K562 (cell line): ENCODE data around the gene ARV1. TPM values are rescaled to one million over a fixed set of nuclear protein-coding genes. Genes with fewer than 3 reads are reported as not detected.

Experiments used
- CEBPB ChIP-seq: fragments of 450-650 bp; IDR thresholded peaks from 2 replicates; pipeline ENCODE4 v1.6.1; 2016; ENCODE audit warnings: missing genetic modification characterization, missing compliant biosample characterization
- CHD2 ChIP-seq: IDR thresholded peaks from 2 replicates; pipeline ENCODE4 v1.6.1; 2011; ENCODE audit warnings: low read depth, low read length
- CREB1 ChIP-seq, 2 experiments: sonication (generic) in 1 of 2; formaldehyde crosslinking in 1 of 2; IDR thresholded peaks; 2 replicates each; pipeline versions ENCODE4 v1.6.1 to v1.8.0; 2012 to 2022; ENCODE audit warnings: inconsistent platforms in 1 of 2, mild to moderate bottlenecking in 1 of 2, missing genetic modification reagents in 1 of 2, moderate library complexity in 1 of 2
- HCFC1 ChIP-seq: IDR thresholded peaks from 2 replicates; pipeline ENCODE4 v1.6.1; 2012; ENCODE audit warnings: low read depth, low read length, improper control_type of control experiment
- KDM2B ChIP-seq: fragments of 250-450 bp; sonication (Bioruptor Pico); IDR thresholded peaks from 2 replicates; pipeline ENCODE4 v1.8.0; 2021; ENCODE audit warnings: mild to moderate bottlenecking, moderate library complexity
- MBD2 ChIP-seq: sonication (generic); IDR thresholded peaks from 2 replicates; pipeline ENCODE4 v1.6.1; 2016; ENCODE audit warnings: low read depth, borderline replicate concordance
- NFATC3 ChIP-seq: fragments of 450-650 bp; IDR thresholded peaks from 2 replicates; pipeline ENCODE4 v1.6.1; 2017; ENCODE audit warnings: mild to moderate bottlenecking
- NFIC ChIP-seq: fragments of 450-650 bp; IDR thresholded peaks from 2 replicates; pipeline ENCODE4 v1.6.1; 2017; ENCODE audit warnings: mild to moderate bottlenecking, inconsistent platforms
- NONO ChIP-seq, 2 experiments: fragments of 200-400 bp in 1 of 2; fragments of 450-650 bp in 1 of 2; formaldehyde crosslinking in 1 of 2; IDR thresholded peaks; 2 replicates each; pipeline ENCODE4 v1.6.1; 2017; ENCODE audit warnings: low read depth in 2 of 2, mild to moderate bottlenecking in 2 of 2, moderate library complexity in 2 of 2, low read length in 1 of 2
- PCBP2 ChIP-seq: fragments of 200-400 bp; formaldehyde crosslinking; IDR thresholded peaks from 2 replicates; pipeline ENCODE4 v1.6.1; 2018; ENCODE audit warnings: low read length, low read depth, mild to moderate bottlenecking, moderate library complexity; ENCODE audit not compliant: poor library complexity, severe bottlenecking
- POLR2AphosphoS5 ChIP-seq: IDR thresholded peaks from 2 replicates; pipeline ENCODE4 v1.6.1; 2011; ENCODE audit warnings: mild to moderate bottlenecking, low read depth, low read length, moderate library complexity; ENCODE audit not compliant: control insufficient read depth, insufficient read depth
- POLR2H ChIP-seq: IDR thresholded peaks from 2 replicates; pipeline ENCODE4 v1.6.1; 2016; ENCODE audit warnings: missing genetic modification characterization, low read depth, mild to moderate bottlenecking, control low read depth, missing compliant biosample characterization, moderate library complexity
- SMARCE1 ChIP-seq: fragments of 450-650 bp; IDR thresholded peaks from 2 replicates; pipeline ENCODE4 v1.7.1; 2016; ENCODE audit warnings: mild to moderate bottlenecking
- SMC3 ChIP-seq: conservative IDR thresholded peaks from 2 replicates; pipeline ENCODE4 v1.6.1; 2011; ENCODE audit warnings: low read depth, low read length, improper control_type of control experiment; ENCODE audit not compliant: insufficient read depth
- SNIP1 ChIP-seq: fragments of 450-650 bp; IDR thresholded peaks from 2 replicates; pipeline ENCODE4 v1.7.1; 2017; ENCODE audit warnings: low read depth, mild to moderate bottlenecking
- SREBF1 ChIP-seq: fragments of 150-350 bp; IDR thresholded peaks from 2 replicates; pipeline ENCODE4 v1.6.1; 2014; ENCODE audit warnings: antibody characterized with exemption, low read depth, low read length, borderline replicate concordance
- SREBF2 ChIP-seq: sonication (generic); formaldehyde crosslinking; IDR thresholded peaks from 2 replicates; pipeline ENCODE4 v1.4.0; 2020; ENCODE audit warnings: mild to moderate bottlenecking, missing genetic modification reagents
- TEAD1 ChIP-seq, 2 experiments: fragments of 450-650 bp in 1 of 2; sonication (generic) in 1 of 2; formaldehyde crosslinking; IDR thresholded peaks; 2 replicates each; pipeline versions ENCODE4 v1.4.0 to v1.8.0; 2020 to 2022; ENCODE audit warnings: mild to moderate bottlenecking in 2 of 2, missing genetic modification reagents in 1 of 2
- TSC22D4 ChIP-seq: fragments of 450-650 bp; IDR thresholded peaks from 2 replicates; pipeline ENCODE4 v1.6.1; 2016; ENCODE audit warnings: missing genetic modification characterization, missing biosample characterization, control low read depth
- ZKSCAN8 ChIP-seq: fragments of 200-800 bp; sonication (Bioruptor generic); IDR thresholded peaks from 2 replicates; pipeline ENCODE4 v1.6.1; 2016; ENCODE audit warnings: missing genetic modification characterization, missing compliant biosample characterization
- polyA plus RNA-seq, 8 experiments: library from polyadenylated mRNA; depleted of rRNA in 4 of 8; stranded (reverse) in 5 of 8; unstranded in 3 of 8; fragments of >200 nt; fragmentation: Nextera tagmentation in 2 of 8; fragmentation: Illumina TruSeq in 1 of 8; extraction: Ambion mirVana in 2 of 8; extraction: Trizol in 1 of 8; gene quantifications; 2 replicates each; pipeline versions ENCODE4 v1.2.1 to v1.2.3, GENCODE V29; 2011 to 2014; ENCODE audit warnings: inconsistent platforms in 1 of 8, missing spikeins in 1 of 8
- total RNA-seq, 7 experiments: library from RNA; depleted of rRNA in 6 of 7; stranded (reverse); fragments of >200 nt in 6 of 7; fragmentation: Illumina TruSeq in 2 of 7; extraction: Trizol in 2 of 7; gene quantifications; 2 replicates each; pipeline versions ENCODE4 v1.2.1 to v1.2.3, GENCODE V29; 2011 to 2021; ENCODE audit warnings: low replicate concordance in 1 of 7
- TF ChIP-seq, protein P1 (sequence below): fragments of 450-650 bp; IDR thresholded peaks from 2 replicates; pipeline ENCODE4 v1.6.1; 2016; ENCODE audit warnings: antibody characterized with exemption
- TF ChIP-seq, protein P2 (sequence below): IDR thresholded peaks from 2 replicates; pipeline ENCODE4 v1.6.1; 2012; ENCODE audit warnings: low read depth, low read length, improper control_type of control experiment, borderline replicate concordance
- TF ChIP-seq, protein P3 (sequence below): fragments of 450-650 bp; IDR thresholded peaks from 2 replicates; pipeline ENCODE4 v1.6.1; 2017; ENCODE audit warnings: antibody characterized with exemption

ARV1 gene
- total and polyA plus RNA-seq, 9 of the 15 experiments (the other 6 are each of a cell fraction or from before 2014, with no cell fraction given), result 54.8 to 139 (median 74.0) TPM

DNA sequence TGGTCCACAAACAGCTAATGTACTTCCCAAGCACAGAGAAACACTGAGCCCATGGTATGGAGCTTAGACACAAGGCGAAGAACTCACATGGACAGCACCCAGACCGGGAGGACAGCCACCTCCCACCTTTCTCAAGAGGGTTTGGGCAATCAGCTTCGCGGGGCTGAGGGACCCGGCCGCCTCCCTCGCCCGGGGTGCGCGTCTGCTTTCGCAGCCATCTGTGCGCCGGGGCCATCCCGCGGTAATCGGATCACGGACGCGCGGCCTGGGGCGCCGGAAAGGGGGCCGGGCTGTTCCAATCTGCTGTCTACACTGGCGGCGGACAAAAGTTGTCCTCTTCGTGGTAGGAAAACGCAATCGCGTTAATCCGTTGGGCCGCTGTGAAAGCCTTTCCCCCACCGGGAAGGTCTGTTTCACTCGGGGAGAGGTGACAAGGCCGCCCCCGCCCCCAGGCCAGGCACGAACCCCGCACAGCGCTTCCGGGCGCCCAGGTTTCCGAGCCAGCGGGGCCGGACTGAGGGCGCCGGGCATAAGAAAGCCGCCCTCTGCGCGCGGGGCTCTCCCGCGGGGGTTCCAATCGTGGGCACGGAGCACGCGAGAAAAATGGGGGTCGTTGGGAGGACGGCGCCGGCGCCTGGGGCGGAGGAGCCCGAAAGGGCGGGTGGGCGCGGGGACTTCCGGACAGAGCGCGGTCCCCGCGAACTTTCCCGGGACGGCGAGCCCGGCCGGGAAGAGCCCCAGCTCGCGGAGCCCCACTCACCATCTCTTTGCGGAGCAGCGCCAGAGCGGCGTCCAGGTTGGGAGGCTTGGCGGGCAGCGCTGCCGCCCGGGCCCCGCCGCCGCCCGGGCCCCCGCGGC is 60.5 kb downstream of the ARV1 start (continued):
- TF ChIP-seq, protein P1, sequence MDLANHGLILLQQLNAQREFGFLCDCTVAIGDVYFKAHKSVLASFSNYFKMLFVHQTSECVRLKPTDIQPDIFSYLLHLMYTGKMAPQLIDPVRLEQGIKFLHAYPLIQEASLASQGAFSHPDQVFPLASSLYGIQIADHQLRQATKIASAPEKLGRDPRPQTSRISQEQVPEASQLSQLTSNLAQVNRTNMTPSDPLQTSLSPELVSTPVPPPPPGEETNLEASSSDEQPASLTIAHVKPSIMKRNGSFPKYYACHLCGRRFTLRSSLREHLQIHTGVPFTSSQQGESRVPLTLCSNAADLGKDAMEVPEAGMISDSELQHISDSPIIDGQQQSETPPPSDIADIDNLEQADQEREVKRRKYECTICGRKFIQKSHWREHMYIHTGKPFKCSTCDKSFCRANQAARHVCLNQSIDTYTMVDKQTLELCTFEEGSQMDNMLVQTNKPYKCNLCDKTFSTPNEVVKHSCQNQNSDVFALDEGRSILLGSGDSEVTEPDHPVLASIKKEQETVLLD, result no peak
- TF ChIP-seq NONO (IDR thresholded peaks at IDR 0.05; ENCODE audit: low read depth in 2 of 2, low read length in 1 of 2) (no peak; a peak in 1 of 4 replicates), MBD2 (no peak), SREBF2 (CRISPR knock-in tag) (no peak), NFATC3 (peak; percentile 96), ZKSCAN8 (CRISPR knock-in tag) (no peak), SREBF1 (no peak), SMC3 (no peak), CHD2 (no peak), HCFC1 (no peak), KDM2B (CRISPR knock-in tag) (0 out of 2 replicates have a peak, but pooled peaks have one; percentile 0), POLR2AphosphoS5 (no peak), NFIC (no peak), PCBP2 (no peak), CREB1 (IDR thresholded peaks at IDR 0.05) (peak; percentile 65; the same call in 1 of the 2 replicates), CREB1 (CRISPR knock-in tag; IDR thresholded peaks at IDR 0.05) (peak; percentile 53; the same call in 1 of the 2 replicates), POLR2H (tag) (no peak), CEBPB (peak; percentile 52), TEAD1 (CRISPR knock-in tag; IDR thresholded peaks at IDR 0.05) (peak in 1 of 2 experiments; percentile 58; a peak in 1 of 4 replicates), SNIP1 (peak; percentile 80), TSC22D4 (tag) (no peak), SMARCE1 (0 out of 2 replicates have a peak, but pooled peaks have one; percentile 56)
- TF ChIP-seq, protein P2, sequence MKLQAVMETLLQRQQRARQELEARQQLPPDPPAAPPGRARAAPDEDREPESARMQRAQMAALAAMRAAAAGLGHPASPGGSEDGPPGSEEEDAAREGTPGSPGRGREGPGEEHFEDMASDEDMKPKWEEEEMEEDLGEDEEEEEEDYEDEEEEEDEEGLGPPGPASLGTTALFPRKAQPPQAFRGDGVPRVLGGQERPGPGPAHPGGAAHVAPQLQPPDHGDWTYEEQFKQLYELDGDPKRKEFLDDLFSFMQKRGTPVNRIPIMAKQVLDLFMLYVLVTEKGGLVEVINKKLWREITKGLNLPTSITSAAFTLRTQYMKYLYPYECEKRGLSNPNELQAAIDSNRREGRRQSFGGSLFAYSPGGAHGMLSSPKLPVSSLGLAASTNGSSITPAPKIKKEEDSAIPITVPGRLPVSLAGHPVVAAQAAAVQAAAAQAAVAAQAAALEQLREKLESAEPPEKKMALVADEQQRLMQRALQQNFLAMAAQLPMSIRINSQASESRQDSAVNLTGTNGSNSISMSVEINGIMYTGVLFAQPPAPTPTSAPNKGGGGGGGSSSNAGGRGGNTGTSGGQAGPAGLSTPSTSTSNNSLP, result no peak
- TF ChIP-seq, protein P3, sequence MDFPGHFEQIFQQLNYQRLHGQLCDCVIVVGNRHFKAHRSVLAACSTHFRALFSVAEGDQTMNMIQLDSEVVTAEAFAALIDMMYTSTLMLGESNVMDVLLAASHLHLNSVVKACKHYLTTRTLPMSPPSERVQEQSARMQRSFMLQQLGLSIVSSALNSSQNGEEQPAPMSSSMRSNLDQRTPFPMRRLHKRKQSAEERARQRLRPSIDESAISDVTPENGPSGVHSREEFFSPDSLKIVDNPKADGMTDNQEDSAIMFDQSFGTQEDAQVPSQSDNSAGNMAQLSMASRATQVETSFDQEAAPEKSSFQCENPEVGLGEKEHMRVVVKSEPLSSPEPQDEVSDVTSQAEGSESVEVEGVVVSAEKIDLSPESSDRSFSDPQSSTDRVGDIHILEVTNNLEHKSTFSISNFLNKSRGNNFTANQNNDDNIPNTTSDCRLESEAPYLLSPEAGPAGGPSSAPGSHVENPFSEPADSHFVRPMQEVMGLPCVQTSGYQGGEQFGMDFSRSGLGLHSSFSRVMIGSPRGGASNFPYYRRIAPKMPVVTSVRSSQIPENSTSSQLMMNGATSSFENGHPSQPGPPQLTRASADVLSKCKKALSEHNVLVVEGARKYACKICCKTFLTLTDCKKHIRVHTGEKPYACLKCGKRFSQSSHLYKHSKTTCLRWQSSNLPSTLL, result no peak
